AG04450 (cell line): Measurements from ENCODE around the gene CEP350. TPM values are rescaled to one million over a fixed set of nuclear protein-coding genes. Genes with fewer than 3 reads are reported as not detected.

Experiments used
- CTCF ChIA-PET: fragments of 300-600, 350-600 bp; formaldehyde crosslinking; extraction: SDS; loops from one replicate; lab custom pipeline; 2022; ENCODE audit warnings: antibody characterized with exemption, inconsistent platforms; lab: Charles Lee
- POLR2A ChIA-PET: fragments of 350-600 bp; formaldehyde crosslinking; extraction: SDS; loops from one replicate; lab custom pipeline; 2021; ENCODE audit warnings: antibody characterized with exemption, inconsistent platforms; lab: Yijun Ruan, JAX
- DNase-seq: peaks from one replicate; pipeline ENCODE4 v3.0.0-alpha.2; 2011; ENCODE audit warnings: low read depth, low spot score
- H3K27ac ChIP-seq: one replicate; pipeline ENCODE4 v1.5.1; 2012; ENCODE audit warnings: low read depth, low read length, control low read depth
- H3K27me3 ChIP-seq: one replicate; pipeline ENCODE4 v1.6.0; 2012; ENCODE audit warnings: low read length; ENCODE audit not compliant: control insufficient read depth, insufficient read depth
- H3K4me3 ChIP-seq: 2 replicates; pipeline ENCODE4 v1.5.1; 2011; ENCODE audit warnings: mild to moderate bottlenecking, low read depth, low read length, control low read depth
- H3K9me3 ChIP-seq: 2 replicates; pipeline ENCODE4 v1.5.1; 2012; ENCODE audit warnings: low read length; ENCODE audit not compliant: control insufficient read depth, insufficient read depth
- CTCF ChIP-seq: IDR thresholded peaks from 2 replicates; pipeline ENCODE4 v1.5.1; 2011; ENCODE audit warnings: low read depth, low read length, control low read depth, inconsistent platforms
- polyA plus RNA-seq: library from polyadenylated mRNA; depleted of rRNA; stranded (reverse); fragments of >200 nt; gene quantifications from 2 replicates; pipeline ENCODE4 v1.2.3, GENCODE V29; 2011

The CEP350 gene
- polyA plus RNA-seq, 1 experiment: 18.2 TPM

- CTCF ChIA-PET: no interaction called here
- DNase-seq: no peak
These were observed 33.1 kb upstream of the CEP350 start for GRCh38 chr1:179921472-179921871.

GRCh38 chr1:179921981-179922872, 32.4 kb upstream of the CEP350 start:
- TF ChIP-seq CTCF: no peak
- Histone ChIP-seq H3K4me3 (no peak overlapping the region), H3K27me3 (no peaks in the 10 kb centered on the region), H3K9me3 (no peaks in the 10 kb centered on the region), H3K27ac (no peak overlapping the region)
- POLR2A ChIA-PET: no interaction called here
- CTCF ChIA-PET: interaction anchor here (1.0 kb wide), 1 partner anchor 16 kb away, joined by 3 read pairs; no protein-coding TSS in a partner anchor
- no peak for DNase-seq

More at GRCh38 chr1:179921472-179921871, 33.1 kb upstream of the CEP350 start:
- Histone ChIP-seq H3K9me3 (no peaks in the 10 kb centered on the region), H3K4me3 (no peak overlapping the region), H3K27ac (no peak overlapping the region), H3K27me3 (no peaks in the 10 kb centered on the region)
- TF ChIP-seq CTCF: no peak
- POLR2A ChIA-PET: interaction anchor here (0.6 kb wide), 1 partner anchor 23 kb away, joined by 3 read pairs; no protein-coding TSS in a partner anchor

GRCh38 chr1:179923029-179923428, 31.6 kb upstream of the CEP350 start:
- POLR2A ChIA-PET: no interaction called here
- no peaks in the 10 kb centered on the region for H3K9me3 ChIP-seq
- no peak overlapping the region for H3K27ac ChIP-seq
- CTCF ChIA-PET: interaction anchor here (0.6 kb wide), 1 partner anchor 82 kb away, joined by 3 read pairs; no protein-coding TSS in a partner anchor
- TF ChIP-seq CTCF: no peak
- DNase-seq: no peak
- no peak overlapping the region for H3K4me3 ChIP-seq
- no peaks in the 10 kb centered on the region for H3K27me3 ChIP-seq

- Histone ChIP-seq H3K27me3 (no peaks in the 10 kb centered on the region), H3K9me3 (no peaks in the 10 kb centered on the region), H3K27ac (no peak overlapping the region), H3K4me3 (no peak overlapping the region)
- no peak for DNase-seq
- CTCF ChIA-PET: no interaction called here
- no peak for TF ChIP-seq CTCF
- POLR2A ChIA-PET: no interaction called here
These were observed 30.3 kb upstream of the CEP350 start for GRCh38 chr1:179924268-179924667.

- ChIA-PET POLR2A (no interaction called here), CTCF (no interaction called here)
- no peak overlapping the region for H3K4me3 ChIP-seq
- H3K27me3 ChIP-seq: no peaks in the 10 kb centered on the region
- H3K27ac ChIP-seq: no peak overlapping the region
- no peak for TF ChIP-seq CTCF
- no peak for DNase-seq
- no peaks in the 10 kb centered on the region for H3K9me3 ChIP-seq
These were observed 29.3 kb upstream of the CEP350 start for GRCh38 chr1:179925302-179925701.
